B cell (primary cell): ENCODE results near the gene SNCA. TPM values are rescaled to one million over a fixed set of nuclear protein-coding genes. Genes with fewer than 3 reads are reported as not detected.

Experiments used
- ATAC-seq: fragments of 200-7000 bp; cut with Tn5 transposase; one replicate; pipeline ENCODE4 v1.10.0; 2021; ENCODE audit warnings: low read depth, mild to moderate bottlenecking, moderate number of reproducible peaks, moderate library complexity
- CTCF ChIA-PET: fragments of 350-600 bp; sonication (Branson Sonifier 250); formaldehyde crosslinking; loops from one replicate; lab custom pipeline; 2021; ENCODE audit warnings: antibody characterized with exemption, inconsistent platforms; lab: Charles Lee
- POLR2A ChIA-PET: fragments of 350-600 bp; sonication (Branson Sonifier 250); formaldehyde crosslinking; loops from one replicate; lab custom pipeline; 2021; ENCODE audit warnings: antibody characterized with exemption; lab: Charles Lee
- DNase-seq: peaks from one replicate; pipeline ENCODE4 v3.0.0; 2013
- H2AFZ ChIP-seq: 2 replicates; pipeline ENCODE4 v1.6.1; 2012; ENCODE audit warnings: mild to moderate bottlenecking, low read depth, low read length; ENCODE audit not compliant: insufficient read depth, poor library complexity, severe bottlenecking
- H3K27ac ChIP-seq, 2 donors: 1 replicate in 1 of 2; 2 replicates in 1 of 2; pipeline ENCODE4 v1.5.1; 2012 to 2013; ENCODE audit warnings: low read length in 2 of 2, mild to moderate bottlenecking in 2 of 2, moderate library complexity in 1 of 2
- H3K27me3 ChIP-seq, 4 experiments: fragments of 200-600 bp in 1 of 4; sonication (generic) in 1 of 4; replicated peaks in 1 of 4; 1 replicate in 2 of 4; 2 replicates in 2 of 4; pipeline versions ENCODE4 v1.6.1 to v1.7.0; 2013 to 2016; ENCODE audit warnings: low read length in 3 of 4, mild to moderate bottlenecking in 2 of 4, mixed read lengths in 1 of 4, moderate library complexity in 1 of 4; ENCODE audit not compliant: insufficient read depth in 4 of 4, control insufficient read depth in 3 of 4; ENCODE audit errors: control extremely low read depth in 1 of 4
- H3K36me3 ChIP-seq, 2 experiments: replicated peaks in 1 of 2; 1 replicate in 1 of 2; 2 replicates in 1 of 2; pipeline versions ENCODE4 v1.6.1 to v1.7.1; 2013; ENCODE audit warnings: low read length in 1 of 2; ENCODE audit not compliant: insufficient read depth in 2 of 2, control insufficient read depth in 1 of 2; ENCODE audit errors: control extremely low read depth in 1 of 2, extremely low read depth in 1 of 2
- H3K4me1 ChIP-seq, 2 donors: fragments of 200-600 bp in 1 of 2; sonication (generic) in 1 of 2; 1 replicate in 1 of 2; 2 replicates in 1 of 2; pipeline versions ENCODE4 v1.5.1 to v1.6.1; 2013 to 2017; ENCODE audit warnings: low read length in 2 of 2; ENCODE audit not compliant: control insufficient read depth in 2 of 2, insufficient read depth in 2 of 2
- H3K4me2 ChIP-seq: replicated peaks from 2 replicates; pipeline ENCODE3; 2012; ENCODE audit warnings: mild to moderate bottlenecking, low read depth, low read length; ENCODE audit not compliant: poor library complexity, severe bottlenecking
- H3K4me3 ChIP-seq, 5 experiments: fragments of 200-600 bp in 1 of 5; sonication (generic) in 1 of 5; 1 replicate in 3 of 5; 2 replicates in 2 of 5; pipeline versions ENCODE4 v1.5.1 to v1.7.0; 2011 to 2016; ENCODE audit warnings: low read length in 4 of 5, mild to moderate bottlenecking in 4 of 5, low read depth in 2 of 5, control low read depth in 1 of 5, moderate library complexity in 1 of 5; ENCODE audit not compliant: insufficient read depth in 1 of 5; ENCODE audit errors: control extremely low read depth in 1 of 5, extremely low read depth in 1 of 5
- H3K79me2 ChIP-seq: fragments of 200-600 bp; sonication (generic); one replicate; pipeline ENCODE4 v1.6.0; 2016; ENCODE audit warnings: low read length; ENCODE audit not compliant: control insufficient read depth, insufficient read depth
- H3K9ac ChIP-seq: fragments of 200-600 bp; sonication (generic); 2 replicates; pipeline ENCODE4 v1.6.1; 2017; ENCODE audit warnings: mild to moderate bottlenecking, low read length, moderate library complexity
- H3K9me3 ChIP-seq, 3 donors: one replicate each; pipeline versions ENCODE4 v1.6.1 to v1.7.1; 2013; ENCODE audit warnings: low read length in 2 of 3; ENCODE audit not compliant: control insufficient read depth in 2 of 3, insufficient read depth in 1 of 3; ENCODE audit errors: control extremely low read depth in 1 of 3
- H4K20me1 ChIP-seq: 2 replicates; pipeline ENCODE4 v1.6.0; 2012; ENCODE audit warnings: mild to moderate bottlenecking, low read length; ENCODE audit not compliant: insufficient read depth, control insufficient read depth, poor library complexity, severe bottlenecking
- H3K27ac Mint-ChIP-seq: one replicate; pipeline ENCODE4 v1.8.0; 2021; ENCODE audit warnings: mixed read lengths
- H3K27me3 Mint-ChIP-seq: one replicate; pipeline ENCODE4 v1.8.0; 2021; ENCODE audit warnings: mixed read lengths
- H3K4me1 Mint-ChIP-seq: one replicate; pipeline ENCODE4 v1.8.0; 2021; ENCODE audit warnings: mixed read lengths
- H3K4me3 Mint-ChIP-seq: one replicate; pipeline ENCODE4 v1.8.0; 2021; ENCODE audit warnings: mixed read lengths
- H3K9me3 Mint-ChIP-seq: one replicate; pipeline ENCODE4 v1.8.0; 2022; ENCODE audit warnings: mixed read lengths; ENCODE audit not compliant: insufficient read depth
- EZH2 ChIP-seq: IDR thresholded peaks from 2 replicates; pipeline ENCODE4 v1.6.1; 2012; ENCODE audit warnings: borderline replicate concordance, low read depth, mild to moderate bottlenecking, moderate library complexity, low read length; ENCODE audit not compliant: insufficient read depth, poor library complexity, severe bottlenecking
- WGBS: methylation state at CpG from one replicate; pipeline ENCODE4 v1.1.5; 2013; ENCODE audit warnings: missing lambda C conversion rate; ENCODE audit not compliant: insufficient coverage; 5-methylcytosine and 5-hydroxymethylcytosine counted together
- intact Hi-C: fragments of 100-400 bp; cut with micrococcal nuclease; formaldehyde crosslinking; loops from one replicate; pipeline ENCODE4 v1.10.0; 2022
- polyA plus RNA-seq: library from polyadenylated mRNA; depleted of rRNA; stranded (reverse); fragments of >200 nt; gene quantifications from 2 replicates; pipeline ENCODE4 v1.2.3, GENCODE V29; 2012
- total RNA-seq, 2 donors: library from RNA; stranded (reverse); fragments of 120-200 nt in 1 of 2; gene quantifications; 1 replicate in 1 of 2; 2 replicates in 1 of 2; pipeline versions ENCODE4 v1.2.3 to v1.2.4, GENCODE V29; 2013 to 2022
- TF ChIP-seq, protein P1 (sequence below): fragments of 200-600 bp; IDR thresholded peaks from one replicate; pipeline ENCODE4 v1.8.0; 2022; ENCODE audit warnings: antibody characterized with exemption, mild to moderate bottlenecking

SNCA gene
- total and polyA plus RNA-seq, 2 donors (not counting 1 experiment from before 2014, with no cell fraction given), result 0.48 to 1.3 TPM

DNA sequence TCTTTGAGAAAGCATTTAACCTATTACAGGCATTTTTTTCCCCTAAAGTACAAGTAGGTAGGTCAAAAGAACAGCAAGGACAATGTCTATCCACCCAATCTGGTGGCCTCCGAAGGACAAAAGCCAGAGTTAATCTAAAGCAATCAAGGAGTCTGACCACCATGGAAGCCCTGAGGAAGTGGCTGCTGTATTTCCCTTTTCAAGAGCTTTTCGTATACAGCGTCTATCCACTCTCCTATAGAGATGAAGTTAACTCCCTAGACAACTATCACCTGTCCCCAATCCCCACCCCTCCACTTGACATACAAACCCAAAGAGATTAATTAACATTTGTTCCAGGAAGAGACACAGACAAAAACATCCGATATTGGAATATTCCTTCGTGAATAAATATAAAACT is 85.5 kb downstream of the SNCA start:
- Mint-ChIP-seq H3K27me3 (no peaks in the 10 kb centered on the region), H3K4me1 (no peaks in the 10 kb centered on the region), H3K27ac (no peak overlapping the region), H3K4me3 (no peak overlapping the region), H3K9me3 (no peaks in the 10 kb centered on the region)
- no peaks in the 10 kb centered on the region for H3K4me1 ChIP-seq
- H3K79me2 ChIP-seq, result no peaks in the 10 kb centered on the region
- CTCF ChIA-PET, result no interaction called here
- intact Hi-C loops, result no loop called here
- ATAC-seq (no peak), DNase-seq (no peak)
- POLR2A ChIA-PET, result no interaction called here
- no peaks in the 10 kb centered on the region for H3K9me3 ChIP-seq
- no peak overlapping the region for H3K4me2 ChIP-seq
- no peak overlapping the region for H3K4me3 ChIP-seq
- H2AFZ ChIP-seq, result no peak overlapping the region
- H3K27me3 ChIP-seq, result no peaks in the 10 kb centered on the region
- no peaks in the 10 kb centered on the region for H4K20me1 ChIP-seq
- 89% methylated on average over 1 of the region's 5 CpGs for WGBS
- no peak overlapping the region for H3K27ac ChIP-seq
- H3K36me3 ChIP-seq, result no peaks in the 10 kb centered on the region
- TF ChIP-seq, protein P1, sequence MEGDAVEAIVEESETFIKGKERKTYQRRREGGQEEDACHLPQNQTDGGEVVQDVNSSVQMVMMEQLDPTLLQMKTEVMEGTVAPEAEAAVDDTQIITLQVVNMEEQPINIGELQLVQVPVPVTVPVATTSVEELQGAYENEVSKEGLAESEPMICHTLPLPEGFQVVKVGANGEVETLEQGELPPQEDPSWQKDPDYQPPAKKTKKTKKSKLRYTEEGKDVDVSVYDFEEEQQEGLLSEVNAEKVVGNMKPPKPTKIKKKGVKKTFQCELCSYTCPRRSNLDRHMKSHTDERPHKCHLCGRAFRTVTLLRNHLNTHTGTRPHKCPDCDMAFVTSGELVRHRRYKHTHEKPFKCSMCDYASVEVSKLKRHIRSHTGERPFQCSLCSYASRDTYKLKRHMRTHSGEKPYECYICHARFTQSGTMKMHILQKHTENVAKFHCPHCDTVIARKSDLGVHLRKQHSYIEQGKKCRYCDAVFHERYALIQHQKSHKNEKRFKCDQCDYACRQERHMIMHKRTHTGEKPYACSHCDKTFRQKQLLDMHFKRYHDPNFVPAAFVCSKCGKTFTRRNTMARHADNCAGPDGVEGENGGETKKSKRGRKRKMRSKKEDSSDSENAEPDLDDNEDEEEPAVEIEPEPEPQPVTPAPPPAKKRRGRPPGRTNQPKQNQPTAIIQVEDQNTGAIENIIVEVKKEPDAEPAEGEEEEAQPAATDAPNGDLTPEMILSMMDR, result no peak
- no peak for TF ChIP-seq EZH2
- no peak overlapping the region for H3K9ac ChIP-seq

DNA sequence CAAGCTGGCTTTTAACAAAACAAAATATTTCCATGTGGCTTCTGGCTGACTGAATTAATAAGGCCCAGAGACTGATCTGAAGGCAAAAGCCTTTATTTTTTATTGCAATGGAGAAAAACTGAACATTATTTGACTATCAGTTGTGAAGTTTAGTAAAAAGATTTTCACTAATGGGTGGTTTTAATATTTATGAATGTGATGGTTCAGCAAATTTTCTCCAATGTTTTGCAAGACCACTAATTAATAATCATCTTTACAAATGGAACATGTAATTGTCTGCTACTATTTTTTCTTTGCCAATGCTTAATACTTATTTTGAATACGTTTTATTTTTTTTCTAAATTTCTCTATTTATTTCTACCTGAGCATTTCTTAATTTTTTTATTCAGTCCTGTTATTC is 90.6 kb downstream of the SNCA start:
- H3K27me3 Mint-ChIP-seq, result no peaks in the 10 kb centered on the region
- WGBS, result no CpG with 5 or more reads among the region's 1 CpG
- no peak overlapping the region for H3K4me3 Mint-ChIP-seq
- Histone ChIP-seq H3K79me2 (no peaks in the 10 kb centered on the region), H3K9me3 (no peaks in the 10 kb centered on the region), H3K9ac (no peak overlapping the region), H3K4me2 (no peak overlapping the region), H3K27ac (no peak overlapping the region), H3K36me3 (no peaks in the 10 kb centered on the region), H3K27me3 (no peaks in the 10 kb centered on the region), H4K20me1 (no peaks in the 10 kb centered on the region), H2AFZ (no peak overlapping the region), H3K4me3 (no peak overlapping the region), H3K4me1 (no peaks in the 10 kb centered on the region)
- CTCF ChIA-PET, result no interaction called here
- H3K9me3 Mint-ChIP-seq, result no peaks in the 10 kb centered on the region
- no peak overlapping the region for H3K27ac Mint-ChIP-seq
- no peaks in the 10 kb centered on the region for H3K4me1 Mint-ChIP-seq
- POLR2A ChIA-PET, result no interaction called here
- ATAC-seq, result no peak
- TF ChIP-seq, protein P1, result no peak
- TF ChIP-seq EZH2, result no peak
- intact Hi-C loops, result no loop called here
- DNase-seq, result no peak
